Measurements from ENCODE around the gene CCDC144A. TPM values are rescaled to one million over a fixed set of nuclear protein-coding genes. Genes with fewer than 3 reads are reported as not detected.
"Not testable (repeated sequence)": the region's sequence is repeated elsewhere in the genome, so short reads cannot be mapped to it uniquely, and the experiment has no call there.

The CCDC144A gene
- total RNA-seq, 1 donor from 2014 or later, result 1.2 TPM

DNA sequence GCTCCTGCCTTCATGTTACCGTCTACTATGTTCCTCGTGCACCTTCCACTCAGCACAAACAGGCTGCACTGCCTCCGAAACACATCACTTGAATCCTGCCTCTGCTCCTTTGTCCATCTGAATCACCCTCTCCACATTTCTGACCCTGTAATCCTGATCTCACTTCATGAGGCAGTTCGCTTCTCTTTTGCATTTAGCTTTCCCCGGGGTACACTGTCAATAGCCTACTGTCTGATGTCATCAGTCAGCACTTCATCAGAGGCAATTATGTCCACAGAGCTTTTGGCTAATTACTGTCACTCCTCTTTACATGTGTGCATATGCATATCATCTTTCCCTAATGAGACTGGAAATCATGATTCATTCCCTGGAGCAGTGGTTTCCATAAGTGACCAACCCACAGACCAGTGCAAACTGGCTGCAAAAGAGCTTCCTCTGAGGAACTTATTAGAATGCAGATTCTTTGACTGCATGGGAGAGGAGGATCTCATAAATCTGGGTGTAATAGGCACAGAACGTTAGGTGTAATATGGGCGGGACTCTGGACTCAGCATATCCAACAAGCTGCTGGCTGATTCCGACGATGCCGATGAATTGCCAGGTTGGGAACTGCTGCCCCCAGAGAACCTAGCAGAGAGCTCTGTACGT lies 99.0 kb downstream of the CCDC144A start:
- H4K20me1 ChIP-seq (ENCODE audit: insufficient read depth, low read length); H3K9me3 ChIP-seq (ENCODE audit: insufficient read depth, low read depth, low read length); DNase-seq (ENCODE audit: low read depth); H3K9me3 Mint-ChIP-seq (ENCODE audit: unreplicated experiment); H3K4me1 Mint-ChIP-seq (ENCODE audit: low read depth, unreplicated experiment); H3K4me3 Mint-ChIP-seq (ENCODE audit: unreplicated experiment); H3K36me3 Mint-ChIP-seq (ENCODE audit: low read depth, unreplicated experiment); H3K27ac ChIP-seq (ENCODE audit: low read depth, low read length); H3K4me3 ChIP-seq (ENCODE audit: insufficient read depth, low read depth, low read length); H3K27me3 ChIP-seq (ENCODE audit: insufficient read depth, low read length); H2AFZ ChIP-seq (ENCODE audit: low read depth, low read length); H3K9ac ChIP-seq (ENCODE audit: low read length); H3K4me2 ChIP-seq (ENCODE audit: low read length); H3K79me2 ChIP-seq (ENCODE audit: insufficient read depth, low read length); H3K4me1 ChIP-seq (ENCODE audit: insufficient read depth, low read length); H3K36me3 ChIP-seq (ENCODE audit: insufficient read depth, low read length); FAIRE-seq; H3K27ac Mint-ChIP-seq (ENCODE audit: unreplicated experiment); H3K27me3 Mint-ChIP-seq (ENCODE audit: low read depth, unreplicated experiment): not testable (repeated sequence)

- not testable (repeated sequence) for H3K27me3 Mint-ChIP-seq (ENCODE audit: low read depth, unreplicated experiment); H3K9me3 Mint-ChIP-seq (ENCODE audit: unreplicated experiment); H4K20me1 ChIP-seq (ENCODE audit: insufficient read depth, low read length); H3K9ac ChIP-seq (ENCODE audit: low read length); H3K36me3 ChIP-seq (ENCODE audit: insufficient read depth, low read length); H3K4me3 ChIP-seq (ENCODE audit: insufficient read depth, low read depth, low read length); H3K27ac Mint-ChIP-seq (ENCODE audit: unreplicated experiment); H3K4me1 ChIP-seq (ENCODE audit: insufficient read depth, low read length); H3K4me3 Mint-ChIP-seq (ENCODE audit: unreplicated experiment); H3K36me3 Mint-ChIP-seq (ENCODE audit: low read depth, unreplicated experiment); H3K79me2 ChIP-seq (ENCODE audit: insufficient read depth, low read length); H3K9me3 ChIP-seq (ENCODE audit: insufficient read depth, low read depth, low read length); H3K27me3 ChIP-seq (ENCODE audit: insufficient read depth, low read length); FAIRE-seq; H2AFZ ChIP-seq (ENCODE audit: low read depth, low read length); DNase-seq (ENCODE audit: low read depth); H3K4me1 Mint-ChIP-seq (ENCODE audit: low read depth, unreplicated experiment); H3K4me2 ChIP-seq (ENCODE audit: low read length); H3K27ac ChIP-seq (ENCODE audit: low read depth, low read length)
Observed at GRCh38 chr17:16789622-16790021, 99.6 kb downstream of the CCDC144A start.

DNA sequence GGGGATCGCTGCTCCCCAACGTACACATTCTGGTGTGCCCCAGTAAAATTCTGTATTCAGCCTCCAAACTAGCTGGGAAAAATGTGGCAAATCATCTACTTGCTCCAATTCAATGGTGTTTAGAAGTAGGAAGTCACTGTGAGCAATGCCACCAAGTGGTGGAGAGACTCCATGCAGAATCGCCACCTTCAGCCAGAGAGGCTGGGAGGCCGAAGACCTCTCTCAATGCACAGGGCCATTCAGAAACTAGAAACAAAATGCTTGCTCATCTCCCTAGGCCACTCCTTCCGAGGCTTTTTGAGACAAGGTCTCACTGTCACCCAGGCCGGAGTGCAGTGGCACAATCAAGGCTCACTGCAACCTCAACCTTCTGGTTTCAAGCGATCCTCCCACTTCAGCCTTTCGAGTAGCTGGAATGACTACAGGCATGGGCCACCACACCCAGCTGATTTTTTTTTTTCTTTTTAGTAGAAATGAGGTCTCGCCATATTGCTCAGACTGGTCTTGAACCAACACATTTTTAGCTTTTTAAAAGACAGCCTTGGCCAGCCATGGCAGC lies 100.4 kb downstream of the CCDC144A start:
- not testable (repeated sequence) for H3K4me3 Mint-ChIP-seq (ENCODE audit: unreplicated experiment)

DNA sequence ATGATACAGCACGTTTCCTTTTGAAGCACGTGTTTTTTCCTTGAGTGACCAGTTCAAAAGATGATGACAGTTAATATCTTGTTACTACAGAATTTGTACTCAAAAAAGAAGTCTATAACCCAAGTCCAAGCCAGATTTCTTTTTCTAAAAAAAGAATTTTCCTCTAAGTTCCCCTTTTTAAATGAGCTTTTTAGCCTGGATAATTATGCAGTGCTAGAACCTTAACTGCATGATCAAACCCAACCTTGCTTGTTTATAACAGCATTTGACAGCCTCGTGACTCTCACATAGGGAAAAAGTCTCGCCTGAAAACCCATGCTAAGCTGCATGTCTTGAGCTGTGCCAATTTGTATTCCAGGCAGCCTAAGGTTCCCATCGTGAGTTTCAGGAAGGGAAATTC lies 104.2 kb downstream of the CCDC144A start:
- FAIRE-seq, result not testable (repeated sequence)

More for the DNA sequence above, 100.4 kb downstream of the CCDC144A start:
- H3K27me3 Mint-ChIP-seq (ENCODE audit: low read depth, unreplicated experiment); H3K27me3 ChIP-seq (ENCODE audit: insufficient read depth, low read length); H3K4me1 ChIP-seq (ENCODE audit: insufficient read depth, low read length); H3K4me2 ChIP-seq (ENCODE audit: low read length); H3K9me3 ChIP-seq (ENCODE audit: insufficient read depth, low read depth, low read length); H3K4me1 Mint-ChIP-seq (ENCODE audit: low read depth, unreplicated experiment); H3K79me2 ChIP-seq (ENCODE audit: insufficient read depth, low read length); FAIRE-seq; H3K36me3 ChIP-seq (ENCODE audit: insufficient read depth, low read length); H3K4me3 ChIP-seq (ENCODE audit: insufficient read depth, low read depth, low read length); H3K27ac ChIP-seq (ENCODE audit: low read depth, low read length); H2AFZ ChIP-seq (ENCODE audit: low read depth, low read length); H3K27ac Mint-ChIP-seq (ENCODE audit: unreplicated experiment); H3K9ac ChIP-seq (ENCODE audit: low read length); H3K9me3 Mint-ChIP-seq (ENCODE audit: unreplicated experiment); DNase-seq (ENCODE audit: low read depth); H4K20me1 ChIP-seq (ENCODE audit: insufficient read depth, low read length); H3K36me3 Mint-ChIP-seq (ENCODE audit: low read depth, unreplicated experiment): not testable (repeated sequence)

DNA sequence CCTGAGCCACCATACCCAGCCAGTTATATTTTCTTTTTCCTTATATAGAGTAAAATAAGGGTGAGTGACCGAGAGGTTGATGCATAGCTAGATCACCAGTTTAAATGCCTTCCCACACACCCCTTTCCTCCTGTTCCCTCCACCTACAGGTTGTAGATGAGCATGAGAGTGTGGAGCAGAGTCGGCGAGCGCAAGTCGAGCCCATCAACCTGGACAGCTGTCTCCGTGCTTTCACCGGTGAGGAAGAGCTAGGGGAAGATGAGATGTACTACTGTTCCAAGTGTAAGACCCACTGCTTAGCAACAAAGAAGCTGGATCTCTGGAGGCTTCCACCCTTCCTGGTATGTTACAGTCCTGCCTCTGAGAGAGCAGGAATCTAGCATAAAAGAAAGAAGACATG lies 105.9 kb downstream of the CCDC144A start:
- not testable (repeated sequence) for H3K9me3 ChIP-seq (ENCODE audit: insufficient read depth, low read depth, low read length); H3K4me2 ChIP-seq (ENCODE audit: low read length); H3K36me3 Mint-ChIP-seq (ENCODE audit: low read depth, unreplicated experiment); H3K27me3 Mint-ChIP-seq (ENCODE audit: low read depth, unreplicated experiment); H3K4me1 ChIP-seq (ENCODE audit: insufficient read depth, low read length); H2AFZ ChIP-seq (ENCODE audit: low read depth, low read length); H3K9me3 Mint-ChIP-seq (ENCODE audit: unreplicated experiment); DNase-seq (ENCODE audit: low read depth); H3K27ac Mint-ChIP-seq (ENCODE audit: unreplicated experiment); H3K4me1 Mint-ChIP-seq (ENCODE audit: low read depth, unreplicated experiment); H3K27ac ChIP-seq (ENCODE audit: low read depth, low read length); H3K27me3 ChIP-seq (ENCODE audit: insufficient read depth, low read length); H4K20me1 ChIP-seq (ENCODE audit: insufficient read depth, low read length); H3K36me3 ChIP-seq (ENCODE audit: insufficient read depth, low read length); H3K4me3 ChIP-seq (ENCODE audit: insufficient read depth, low read depth, low read length); H3K9ac ChIP-seq (ENCODE audit: low read length); H3K79me2 ChIP-seq (ENCODE audit: insufficient read depth, low read length); FAIRE-seq; H3K4me3 Mint-ChIP-seq (ENCODE audit: unreplicated experiment)

More for the DNA sequence above, 104.2 kb downstream of the CCDC144A start:
- H3K36me3 ChIP-seq (ENCODE audit: insufficient read depth, low read length); H2AFZ ChIP-seq (ENCODE audit: low read depth, low read length); H3K4me2 ChIP-seq (ENCODE audit: low read length); H3K4me3 ChIP-seq (ENCODE audit: insufficient read depth, low read depth, low read length); H3K27ac ChIP-seq (ENCODE audit: low read depth, low read length); H4K20me1 ChIP-seq (ENCODE audit: insufficient read depth, low read length); H3K36me3 Mint-ChIP-seq (ENCODE audit: low read depth, unreplicated experiment); H3K4me3 Mint-ChIP-seq (ENCODE audit: unreplicated experiment); H3K9me3 Mint-ChIP-seq (ENCODE audit: unreplicated experiment); H3K27me3 ChIP-seq (ENCODE audit: insufficient read depth, low read length); H3K4me1 ChIP-seq (ENCODE audit: insufficient read depth, low read length); H3K27ac Mint-ChIP-seq (ENCODE audit: unreplicated experiment); H3K9ac ChIP-seq (ENCODE audit: low read length); H3K79me2 ChIP-seq (ENCODE audit: insufficient read depth, low read length); H3K4me1 Mint-ChIP-seq (ENCODE audit: low read depth, unreplicated experiment); H3K27me3 Mint-ChIP-seq (ENCODE audit: low read depth, unreplicated experiment); DNase-seq (ENCODE audit: low read depth); H3K9me3 ChIP-seq (ENCODE audit: insufficient read depth, low read depth, low read length): not testable (repeated sequence)

GRCh38 chr17:16804851-16805250 lies 114.8 kb downstream of the CCDC144A start:
- H3K27me3 ChIP-seq (ENCODE audit: insufficient read depth, low read length); H3K27ac Mint-ChIP-seq (ENCODE audit: unreplicated experiment); H2AFZ ChIP-seq (ENCODE audit: low read depth, low read length); FAIRE-seq; H3K27ac ChIP-seq (ENCODE audit: low read depth, low read length); H3K36me3 ChIP-seq (ENCODE audit: insufficient read depth, low read length); DNase-seq (ENCODE audit: low read depth); H3K4me1 ChIP-seq (ENCODE audit: insufficient read depth, low read length); H3K79me2 ChIP-seq (ENCODE audit: insufficient read depth, low read length); H3K4me2 ChIP-seq (ENCODE audit: low read length); H3K9ac ChIP-seq (ENCODE audit: low read length); H3K27me3 Mint-ChIP-seq (ENCODE audit: low read depth, unreplicated experiment); H3K4me1 Mint-ChIP-seq (ENCODE audit: low read depth, unreplicated experiment); H3K4me3 ChIP-seq (ENCODE audit: insufficient read depth, low read depth, low read length); H4K20me1 ChIP-seq (ENCODE audit: insufficient read depth, low read length); H3K9me3 ChIP-seq (ENCODE audit: insufficient read depth, low read depth, low read length); H3K4me3 Mint-ChIP-seq (ENCODE audit: unreplicated experiment); H3K36me3 Mint-ChIP-seq (ENCODE audit: low read depth, unreplicated experiment); H3K9me3 Mint-ChIP-seq (ENCODE audit: unreplicated experiment): not testable (repeated sequence)

Data from astrocyte (in vitro differentiated cells and primary cell).